ENCODE measurements around the gene ABLIM3. TPM values are rescaled to one million over a fixed set of nuclear protein-coding genes. Genes with fewer than 3 reads are reported as not detected.

Gene ABLIM3
- polyA plus RNA-seq, 4 donors = 0.94 to 2.2 (median 1.6) TPM

DNA sequence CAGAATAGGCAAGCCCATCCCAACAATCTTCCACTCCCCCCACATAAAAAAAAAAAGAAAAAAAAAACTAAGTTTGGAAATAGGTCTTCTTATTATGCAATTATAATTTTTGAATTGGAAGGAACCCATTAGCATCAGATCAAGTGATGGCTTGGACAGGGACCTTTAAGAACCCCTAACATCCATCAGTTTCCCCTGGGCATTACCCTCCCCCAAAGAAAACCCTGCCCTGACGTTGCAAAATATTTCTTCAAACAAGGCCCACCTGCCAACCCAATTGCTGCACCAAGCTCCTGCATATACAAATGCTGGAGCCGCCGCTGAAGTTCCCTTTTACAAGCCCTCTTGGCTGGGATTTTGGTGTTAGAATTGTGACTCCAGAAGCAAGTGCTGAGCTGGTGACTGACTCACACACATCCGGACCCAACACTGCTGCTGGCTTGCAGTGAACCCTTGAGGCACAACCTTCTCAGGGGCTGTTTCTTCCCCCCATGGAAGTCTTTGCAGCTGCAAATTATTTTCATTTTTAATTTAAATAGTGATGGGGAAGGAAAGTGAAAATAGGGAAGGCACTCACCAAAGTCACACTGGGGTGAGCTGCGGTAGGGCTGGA is 74.3 kb downstream of the ABLIM3 start:
- DNase-seq (ENCODE audit: low read depth in 4 of 4, low spot score in 3 of 4) = no peak

DNA sequence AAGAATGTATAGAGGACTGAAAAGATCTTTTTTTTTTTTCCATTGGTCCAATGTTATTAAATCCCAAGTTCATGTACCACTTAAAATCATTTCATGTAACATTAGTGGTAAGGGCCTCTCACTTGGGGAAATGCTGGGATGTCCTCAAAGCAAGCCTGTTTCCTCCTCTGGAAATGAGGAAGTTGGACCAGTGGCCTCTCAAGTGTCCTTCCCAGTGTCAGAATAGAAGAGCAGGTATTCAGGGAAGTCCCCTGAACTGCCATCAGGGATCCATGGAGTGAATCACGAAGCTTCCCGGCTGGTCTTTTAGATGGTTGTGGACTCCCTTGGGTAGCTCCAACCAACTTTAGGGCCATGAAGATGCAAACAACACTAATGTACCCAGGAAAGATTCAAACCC is 75.2 kb downstream of the ABLIM3 start:
- DNase-seq (ENCODE audit: low read depth in 4 of 4, low spot score in 3 of 4) = no peak

DNA sequence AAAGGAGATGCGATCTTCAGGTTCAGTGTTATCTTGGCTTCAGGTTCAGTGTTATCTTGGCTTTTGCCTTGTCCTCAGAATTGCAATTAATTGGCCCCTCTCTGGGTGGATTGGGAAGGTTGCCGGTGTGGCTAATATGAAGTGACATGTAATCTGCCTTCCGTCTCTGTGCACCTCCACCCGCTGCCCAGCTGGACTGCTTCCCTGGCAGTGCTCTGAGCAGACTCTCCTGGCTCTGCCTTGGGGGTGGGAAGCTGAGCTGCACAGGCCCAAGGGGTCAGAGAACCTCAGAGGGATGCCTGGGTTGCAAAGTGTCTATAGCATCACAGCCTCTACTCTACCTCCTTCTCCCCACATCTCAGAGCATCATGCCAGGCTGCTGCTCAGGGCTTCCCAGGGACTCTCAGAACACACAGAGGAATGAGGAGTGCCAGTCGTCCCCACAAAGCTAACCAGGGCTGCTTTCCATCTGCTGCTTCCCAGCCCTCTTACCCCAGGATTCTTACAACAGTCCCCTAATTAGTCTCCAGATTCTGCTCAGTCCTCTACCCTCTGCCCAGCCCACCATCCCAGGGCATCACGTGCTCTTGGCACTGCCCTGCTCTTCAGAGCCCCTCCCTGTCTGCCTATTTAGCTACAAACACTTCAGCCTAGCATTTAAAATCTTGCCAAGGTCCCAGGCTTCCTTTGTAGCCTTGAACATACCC is 76.0 kb downstream of the ABLIM3 start:
- DNase-seq (ENCODE audit: low read depth in 4 of 4, low spot score in 3 of 4) = no peak

DNA sequence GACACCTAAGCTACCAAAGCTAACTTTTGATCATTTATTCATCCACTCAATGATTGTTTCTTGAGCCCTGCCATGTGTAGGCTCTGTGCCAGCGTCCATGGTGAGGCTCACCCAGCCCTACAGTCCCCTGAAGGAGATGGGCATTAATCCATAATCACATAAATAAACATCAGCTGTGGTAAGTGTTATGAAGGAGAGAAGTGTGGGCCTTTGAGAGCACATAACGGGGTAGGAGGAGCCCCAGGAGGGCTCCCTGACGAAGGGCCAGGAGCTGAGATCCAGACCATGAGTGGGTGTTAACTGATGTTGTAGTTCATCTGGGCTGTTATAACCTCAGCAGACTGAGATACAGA is 76.5 kb downstream of the ABLIM3 start:
- no peak for DNase-seq (ENCODE audit: low read depth in 4 of 4, low spot score in 3 of 4)

DNA sequence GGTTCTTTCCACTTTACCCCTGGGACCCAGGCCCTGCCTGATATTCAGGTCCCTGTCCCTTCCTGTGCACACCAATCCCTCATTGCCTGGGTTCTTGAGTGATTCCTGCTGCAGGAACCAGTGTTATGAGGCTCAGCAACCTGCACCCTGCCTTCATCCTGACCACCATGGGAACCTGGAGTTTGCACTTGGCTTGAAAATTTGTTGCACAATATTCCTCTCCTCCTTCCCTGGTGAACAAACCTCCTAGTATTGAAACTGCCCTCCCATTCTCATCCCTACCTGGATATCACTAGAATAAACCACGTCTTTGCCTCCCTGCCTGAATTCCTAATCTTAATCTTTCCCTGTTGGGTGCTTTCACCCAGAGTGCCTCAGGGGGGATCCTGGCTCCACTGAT is 78.3 kb downstream of the ABLIM3 start:
- DNase-seq (ENCODE audit: low read depth in 4 of 4, low spot score in 3 of 4) = no peak

DNA sequence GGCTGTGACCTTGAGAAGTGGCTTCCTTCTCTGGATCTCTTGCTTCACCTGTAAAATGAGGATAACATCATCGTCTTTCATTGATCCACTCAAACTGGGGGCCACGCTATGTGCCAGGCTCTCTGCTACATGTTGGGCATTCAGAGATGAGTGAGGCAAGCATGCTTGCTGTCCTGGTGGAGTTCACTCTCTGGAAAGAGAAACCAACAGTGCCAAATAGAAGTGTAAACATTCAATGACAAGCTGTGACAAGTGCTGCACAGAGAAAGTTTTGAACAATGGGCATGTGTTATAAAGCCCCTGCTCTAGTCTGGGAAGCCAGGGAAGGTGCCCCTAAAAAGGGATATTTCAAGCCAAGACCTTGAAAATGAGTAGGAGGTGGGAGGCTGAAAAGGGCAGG is 79.5 kb downstream of the ABLIM3 start:
- no peak for DNase-seq (ENCODE audit: low read depth in 4 of 4, low spot score in 3 of 4)

DNA sequence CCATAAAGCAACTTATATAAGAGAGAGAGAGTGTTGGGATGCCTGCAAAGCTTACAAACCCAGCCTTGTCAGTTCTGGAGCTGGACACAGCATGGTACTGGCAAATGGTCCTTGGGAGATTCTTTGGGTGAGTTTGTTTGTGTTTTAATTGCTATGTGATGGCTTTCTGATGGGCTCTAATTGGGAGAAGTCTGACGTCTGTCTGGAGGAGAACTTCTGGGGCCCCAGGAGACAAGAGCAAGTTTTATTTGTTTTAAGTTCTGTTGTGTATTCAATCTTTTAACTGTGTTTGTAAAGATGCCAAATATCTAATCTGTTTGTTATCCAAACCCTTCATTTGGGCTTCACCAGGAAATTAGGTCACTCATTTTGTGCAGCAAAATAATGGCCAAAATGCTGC is 80.0 kb downstream of the ABLIM3 start:
- DNase-seq (ENCODE audit: low read depth in 4 of 4, low spot score in 3 of 4) = no peak

DNA sequence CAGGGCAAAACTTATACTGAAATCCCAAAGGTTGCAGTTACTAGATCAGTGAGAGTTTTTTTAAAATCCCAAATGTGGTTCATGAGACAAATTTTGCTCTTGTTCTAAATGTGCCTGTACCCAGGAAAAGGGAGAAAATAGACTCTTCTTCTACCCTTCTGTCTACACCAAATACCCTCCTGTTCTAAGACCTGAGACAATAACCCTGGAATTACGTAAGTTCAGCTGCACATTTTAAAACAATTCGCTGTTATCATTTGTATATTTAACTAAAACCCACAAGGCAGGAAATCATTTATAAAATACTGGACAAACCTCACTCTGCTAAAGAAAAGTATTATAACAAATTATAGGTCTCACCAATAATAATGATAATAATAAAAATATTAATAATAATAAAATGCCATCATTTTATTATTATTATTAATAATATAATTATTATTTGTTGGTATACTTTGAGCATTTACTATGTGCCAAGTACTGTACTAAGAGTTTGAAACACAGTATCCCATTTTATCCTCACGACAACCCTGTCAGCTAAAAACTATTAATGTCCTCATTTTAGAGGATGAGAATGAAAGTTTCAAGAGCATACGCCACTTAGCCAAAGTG is 80.5 kb downstream of the ABLIM3 start:
- no peak for DNase-seq (ENCODE audit: low read depth in 4 of 4, low spot score in 3 of 4)

DNA sequence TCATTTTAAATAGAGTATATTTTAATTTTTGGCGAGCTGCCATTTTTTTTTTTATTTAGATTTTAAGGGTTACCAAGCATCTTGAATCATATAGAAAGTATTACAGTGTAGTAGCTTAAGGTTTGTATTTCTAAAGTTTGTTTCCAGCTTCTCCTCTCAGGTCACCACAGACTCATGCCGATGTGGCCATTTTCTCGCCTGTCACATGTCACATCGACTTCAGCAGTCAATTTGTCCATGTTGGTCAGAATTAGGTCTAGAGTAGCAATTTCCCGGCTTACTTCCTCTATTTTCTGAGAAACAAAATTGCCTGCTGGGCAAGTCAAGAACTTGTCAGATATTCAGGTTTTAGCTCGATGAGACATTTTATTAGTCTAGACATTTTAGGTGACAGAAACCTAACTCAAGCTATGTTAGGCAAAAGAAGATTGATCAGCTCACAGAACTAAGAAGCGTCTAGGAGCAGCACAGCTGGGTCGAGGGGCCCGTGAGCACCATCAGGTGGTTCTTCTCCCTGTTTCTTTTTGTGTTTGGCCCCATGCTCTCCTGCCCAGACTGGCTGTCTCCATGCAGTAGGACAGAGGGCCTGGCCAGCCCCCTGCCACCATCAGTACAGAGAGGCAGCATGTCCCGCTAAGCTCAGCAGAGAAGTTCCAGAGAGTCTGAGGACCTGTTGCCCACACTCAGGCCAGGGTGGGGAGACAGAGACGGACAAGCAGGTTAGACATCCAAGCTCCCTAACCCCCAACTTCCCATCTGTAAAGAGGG is 82.0 kb downstream of the ABLIM3 start:
- no peak for DNase-seq (ENCODE audit: low read depth in 4 of 4, low spot score in 3 of 4)

DNA sequence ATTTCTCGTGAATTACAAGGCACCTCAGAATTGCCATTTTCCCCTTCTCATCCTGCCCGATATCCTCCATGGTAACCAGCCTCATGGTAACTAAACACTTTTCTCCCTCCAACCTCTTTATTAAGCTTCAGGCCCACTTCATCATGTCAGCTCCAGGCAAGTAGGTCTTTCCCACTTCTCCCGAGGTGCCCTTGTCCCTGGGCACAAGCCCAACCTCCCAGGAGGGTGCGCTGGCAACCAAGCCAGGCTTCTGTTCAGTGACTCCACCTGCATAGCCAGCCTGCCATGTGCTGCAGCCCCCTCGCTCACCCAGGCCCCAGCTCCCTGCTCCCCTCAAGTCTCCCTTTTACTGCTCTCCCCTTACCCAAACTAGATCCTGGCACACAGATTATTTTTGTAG is 83.0 kb downstream of the ABLIM3 start:
- DNase-seq (ENCODE audit: low read depth in 4 of 4, low spot score in 3 of 4) = no peak

DNA sequence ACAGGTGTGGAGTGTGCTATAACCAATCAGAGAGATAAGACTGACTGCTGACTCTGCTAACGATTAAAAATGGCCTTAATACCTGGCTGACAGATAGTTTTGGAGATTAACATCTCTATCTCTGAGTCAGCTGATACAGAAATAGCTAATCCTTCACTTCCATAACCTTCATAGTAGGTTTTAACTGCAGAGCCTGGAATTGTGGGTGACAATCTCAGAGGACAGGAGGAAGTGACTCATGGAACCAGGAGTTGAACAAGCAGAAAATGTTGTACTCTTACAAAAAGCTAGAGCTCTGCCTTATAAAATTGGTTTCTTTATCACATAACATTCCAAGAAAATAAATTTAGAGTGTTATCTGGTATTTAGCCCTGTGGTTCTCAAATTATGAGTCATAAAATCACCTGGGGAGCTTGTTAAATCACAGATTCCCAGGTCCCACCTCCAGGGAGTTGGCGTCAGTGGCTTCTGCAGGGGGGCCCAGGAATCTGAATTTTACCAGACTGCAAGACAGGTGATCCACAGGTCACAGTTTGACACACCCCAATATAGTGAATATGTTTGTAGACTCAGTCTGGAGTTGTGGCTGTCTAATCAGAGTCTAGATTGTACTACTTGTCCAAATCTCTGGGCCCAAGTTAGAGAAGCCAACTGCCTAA is 86.0 kb downstream of the ABLIM3 start:
- no peak for DNase-seq (ENCODE audit: low read depth in 4 of 4, low spot score in 3 of 4)

DNA sequence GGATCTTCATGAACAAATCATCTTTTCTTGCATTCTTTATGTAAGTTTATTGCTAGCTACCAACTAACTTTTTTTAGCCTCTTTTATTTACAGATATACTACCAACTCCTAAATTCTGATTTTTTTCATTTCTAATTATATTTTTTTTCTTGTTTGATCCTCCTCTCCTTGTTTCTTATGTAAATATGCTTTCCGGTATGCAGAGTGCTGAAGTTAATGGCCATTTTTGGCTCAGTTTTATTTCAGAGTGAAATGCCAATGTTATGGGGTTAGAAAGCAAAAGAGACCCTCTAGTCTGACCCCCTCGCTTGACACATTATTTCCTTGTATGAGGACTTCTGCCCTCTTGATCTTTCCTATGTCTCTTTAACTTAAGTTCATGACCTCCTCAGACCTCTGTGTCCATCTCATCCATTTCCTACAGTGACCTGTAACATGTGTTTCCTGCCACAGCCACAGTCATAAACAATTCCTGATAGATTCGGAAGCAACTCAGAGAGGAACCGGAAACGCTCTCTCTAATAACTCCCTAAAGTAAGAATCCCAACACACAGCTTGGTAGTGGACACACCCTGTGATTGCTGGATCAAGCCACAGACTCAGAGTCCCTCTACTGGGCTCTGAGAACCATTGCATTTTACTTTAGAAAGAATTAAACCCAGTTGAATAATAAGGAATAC is 87.5 kb downstream of the ABLIM3 start:
- peak in 2 of 4 donors; percentile 22 to 26 for DNase-seq (ENCODE audit: low read depth in 4 of 4, low spot score in 3 of 4)

DNA sequence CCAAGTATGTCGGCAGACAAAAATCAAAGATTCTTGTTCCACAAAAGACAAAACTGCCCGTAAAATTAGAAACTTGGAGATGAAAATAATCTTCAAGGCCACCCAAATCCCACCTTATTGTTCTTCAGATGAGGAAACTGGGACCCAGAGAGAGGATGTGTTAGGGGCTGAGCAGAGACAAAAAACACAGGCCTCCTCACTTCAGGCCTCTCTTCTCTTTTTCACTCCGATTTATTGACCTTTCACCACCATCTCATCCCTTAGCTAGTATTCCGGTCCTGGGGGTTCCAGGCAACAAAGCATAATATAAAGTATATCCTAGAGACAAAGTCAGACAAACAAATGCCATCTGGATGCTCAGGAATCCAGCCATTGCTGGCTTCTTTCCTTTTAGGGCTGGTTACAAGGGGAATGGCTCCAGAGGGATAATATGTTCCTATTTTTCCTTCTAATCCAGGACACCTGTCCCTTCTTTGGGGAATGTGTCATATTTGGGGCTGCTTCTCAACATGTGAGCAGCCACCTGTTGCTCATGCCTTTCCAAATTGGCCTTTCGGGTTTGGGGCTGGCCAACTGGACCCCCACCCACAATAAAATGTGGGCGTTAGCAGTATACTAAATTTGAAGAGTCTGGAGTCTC is 88.1 kb downstream of the ABLIM3 start:
- no peak for DNase-seq (ENCODE audit: low read depth in 4 of 4, low spot score in 3 of 4)

DNA sequence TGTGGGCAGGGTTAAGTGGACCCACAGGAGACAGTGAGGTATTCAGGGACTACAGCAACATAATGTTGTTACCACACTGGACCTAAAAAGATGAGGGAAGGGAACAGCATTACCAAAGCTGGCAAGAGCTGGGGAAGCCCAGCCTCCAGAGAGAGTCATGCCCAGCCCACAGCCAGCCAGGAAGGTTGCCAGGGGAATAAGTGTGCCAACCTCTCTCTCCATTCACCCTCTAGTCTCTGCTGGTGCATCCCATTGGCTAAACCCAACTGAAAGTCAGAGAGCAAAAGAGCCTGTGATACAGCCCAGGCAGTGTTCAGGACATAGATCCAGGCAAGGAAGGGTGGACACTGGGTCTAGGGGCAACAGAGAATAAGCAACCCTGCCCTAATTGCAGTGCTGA is 94.5 kb downstream of the ABLIM3 start:
- no peak for DNase-seq (ENCODE audit: low read depth in 4 of 4, low spot score in 3 of 4)

DNA sequence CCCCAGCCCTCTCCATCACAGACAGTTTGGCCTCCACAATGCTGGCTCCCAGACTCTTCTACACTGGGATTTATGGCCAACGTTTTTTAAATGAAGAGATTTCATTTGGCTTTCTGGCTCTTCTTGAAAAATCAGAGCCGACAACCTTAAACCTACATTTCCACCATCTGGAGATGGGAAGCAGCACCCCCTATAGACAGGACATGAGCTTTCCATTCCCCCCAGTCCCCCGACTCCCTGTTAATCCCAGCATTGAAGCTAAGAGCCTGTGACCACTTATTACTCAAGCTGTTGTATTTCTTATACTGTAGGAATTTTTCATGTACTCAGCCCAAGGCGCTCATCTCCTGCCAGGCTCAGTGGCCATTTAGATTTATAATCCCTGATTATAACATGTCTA is 96.4 kb downstream of the ABLIM3 start:
- no peak for DNase-seq (ENCODE audit: low read depth in 4 of 4, low spot score in 3 of 4)

DNA sequence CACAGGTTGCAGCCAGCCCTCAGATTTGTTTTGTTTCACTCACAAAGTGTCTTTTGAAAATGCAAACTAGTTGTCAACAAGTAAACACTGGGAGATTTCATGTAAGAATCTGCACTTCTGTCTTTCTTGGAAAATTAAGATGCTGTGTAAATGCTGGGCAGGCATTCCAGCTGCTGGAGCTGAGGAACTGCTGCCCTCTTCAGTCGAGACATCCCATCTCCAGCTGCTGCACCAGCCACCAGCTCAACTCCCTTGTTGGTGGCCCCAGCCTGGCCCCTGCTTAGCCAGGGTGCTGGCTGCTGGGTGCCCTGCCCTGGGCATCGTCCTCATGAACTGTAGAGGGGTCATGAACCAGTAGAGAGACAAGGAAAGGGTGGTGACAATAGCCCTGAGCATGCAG is 97.2 kb downstream of the ABLIM3 start:
- DNase-seq (ENCODE audit: low read depth in 4 of 4, low spot score in 3 of 4) = no peak

DNA sequence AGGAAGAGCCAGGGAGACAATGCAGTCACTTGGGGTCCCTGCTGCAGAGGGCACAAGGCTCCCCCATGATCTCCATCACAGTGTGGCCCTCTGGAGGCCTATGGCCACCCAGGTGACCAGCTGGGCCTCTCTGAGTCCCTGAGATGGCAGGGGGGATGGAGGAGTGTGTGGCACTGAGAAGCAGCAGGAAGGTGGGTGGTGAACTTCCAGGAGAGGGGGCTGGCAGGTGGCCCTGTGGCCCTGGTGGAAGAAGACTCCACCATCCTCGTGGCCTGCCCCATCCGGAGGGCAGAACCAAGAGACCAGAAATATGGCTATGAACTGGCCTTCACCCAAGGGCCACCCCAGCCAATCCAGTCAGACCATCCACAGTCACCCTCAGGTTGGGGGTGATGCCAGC is 98.6 kb downstream of the ABLIM3 start:
- no peak for DNase-seq (ENCODE audit: low read depth in 4 of 4, low spot score in 3 of 4)

DNA sequence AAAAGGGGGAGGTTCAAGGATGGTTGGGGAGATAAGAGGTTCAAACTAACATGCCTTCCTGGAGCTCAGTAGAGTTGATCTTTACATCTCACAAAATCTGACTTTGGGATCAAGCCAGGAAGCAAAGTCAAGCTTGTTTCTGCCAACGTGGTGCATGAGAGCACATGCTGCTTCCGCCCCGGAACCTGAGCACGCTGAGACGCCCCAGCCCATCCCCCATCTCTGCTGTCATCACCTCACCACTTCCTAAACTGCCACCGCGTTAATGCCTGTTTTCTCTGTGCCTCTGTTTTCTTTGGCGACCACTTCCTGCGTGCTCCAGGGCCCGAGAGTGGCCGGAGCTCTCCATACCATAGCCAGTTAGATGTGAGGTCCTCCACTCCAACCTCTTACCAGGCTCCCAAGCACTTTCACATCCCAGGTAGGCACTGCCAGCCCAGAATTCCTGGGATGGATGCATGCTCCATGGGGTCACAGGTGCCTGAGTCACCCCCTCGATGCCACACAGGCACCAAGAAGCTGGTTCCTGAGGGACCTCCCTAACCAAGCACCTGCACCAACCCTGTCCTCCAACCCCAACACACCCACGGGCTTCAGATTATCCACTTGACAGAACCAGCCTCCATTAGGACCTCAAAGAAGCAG is 99.2 kb downstream of the ABLIM3 start:
- no peak for DNase-seq (ENCODE audit: low read depth in 4 of 4, low spot score in 3 of 4)

DNA sequence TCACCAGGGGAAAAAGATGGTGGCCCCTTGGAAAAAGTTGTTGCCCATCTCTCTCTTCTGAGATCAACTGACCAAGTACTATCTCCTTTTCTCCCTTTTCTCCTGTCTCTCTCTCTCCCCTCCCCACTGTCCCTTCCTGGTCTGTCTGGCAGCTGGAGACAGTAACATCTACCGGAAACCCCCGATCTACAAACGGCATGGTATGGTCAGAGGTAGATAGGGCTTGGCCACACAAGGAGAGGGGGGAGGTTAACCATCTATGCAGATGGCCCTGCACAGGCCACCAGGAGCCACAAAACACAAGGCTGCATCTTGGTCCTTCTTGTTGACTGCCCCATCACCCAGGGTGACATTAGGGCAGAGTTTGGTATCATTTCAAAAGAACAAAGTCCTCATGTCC is 101.0 kb downstream of the ABLIM3 start:
- DNase-seq (ENCODE audit: low read depth in 4 of 4, low spot score in 3 of 4) = no peak

DNA sequence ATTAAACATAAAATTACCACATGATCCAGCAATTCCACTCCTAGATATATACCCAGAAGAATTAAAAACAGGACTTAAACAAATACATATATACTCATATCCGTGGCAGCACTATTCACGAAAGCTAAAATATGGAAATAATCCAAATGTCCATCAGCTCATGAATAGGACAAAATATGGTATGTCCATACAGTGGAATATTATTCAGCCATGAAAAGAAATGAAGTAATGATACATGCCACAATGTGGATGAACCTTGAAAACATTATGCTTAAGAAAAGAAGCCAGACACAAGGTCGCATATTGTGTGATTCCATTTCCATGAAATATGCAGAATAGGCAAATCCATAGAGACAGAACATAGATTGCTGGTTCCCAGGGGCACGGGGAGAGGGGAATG is 105.6 kb downstream of the ABLIM3 start:
- DNase-seq (ENCODE audit: low read depth in 4 of 4, low spot score in 3 of 4) = no peak

All from right renal pelvis (tissue), 4 donors.